ENCODE results near the gene DCAF5.
"Not testable (repeated sequence)": the region's sequence is repeated elsewhere in the genome, so short reads cannot be mapped to it uniquely, and the experiment has no call there.

The DCAF5 gene

DNA sequence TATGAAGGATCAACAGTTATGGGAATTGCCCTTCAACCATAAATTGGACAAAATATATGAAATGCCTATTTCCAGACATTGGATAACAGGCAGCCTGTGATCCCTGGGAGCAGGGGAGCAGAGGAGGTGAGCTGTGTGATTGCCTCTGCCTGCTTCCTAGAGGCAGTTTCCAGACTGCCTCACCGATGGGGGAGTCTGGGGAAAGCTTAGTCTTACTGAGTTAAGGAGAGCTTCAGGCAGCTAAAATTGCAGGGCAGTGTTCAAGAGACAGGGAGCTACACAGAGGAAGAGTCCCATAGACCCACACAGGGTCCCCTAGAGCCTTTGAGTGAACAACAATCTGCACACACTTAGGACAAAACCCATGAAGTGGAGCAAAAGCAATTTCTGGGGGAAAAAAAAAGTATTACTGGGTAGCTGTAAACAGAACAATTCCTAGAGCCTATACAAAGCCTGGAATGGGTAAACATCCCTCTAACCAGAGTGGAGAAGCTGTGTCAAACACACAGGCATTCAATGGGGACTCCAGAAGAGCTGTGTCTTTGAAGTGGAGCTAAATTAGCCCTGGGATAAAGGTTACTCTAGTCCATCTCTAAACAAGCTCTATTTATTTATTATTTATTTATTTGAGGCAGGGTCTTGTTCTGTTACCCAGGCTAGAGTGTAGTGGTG, 125.5 kb downstream of the DCAF5 start:
- Histone ChIP-seq H3K27me3 (ENCODE audit: control insufficient read depth, insufficient read depth, low read length) (no peaks in the 10 kb centered on the region), H3K4me1 (ENCODE audit: control insufficient read depth, insufficient read depth, low read length) (no peaks in the 10 kb centered on the region), H3K27ac (ENCODE audit: low read length) (no peak overlapping the region), H3K36me3 (ENCODE audit: control insufficient read depth, insufficient read depth, low read length) (no peaks in the 10 kb centered on the region), H3K4me3 (ENCODE audit: low read length) (no peak overlapping the region), H3K9me3 (ENCODE audit: control insufficient read depth, insufficient read depth, low read length) (no peaks in the 10 kb centered on the region)
- no CpG with 5 or more reads among the region's 1 CpG for WGBS (ENCODE audit: insufficient coverage, insufficient read length)
- DNase-seq (ENCODE audit: low read depth, low spot score): no peak

DNA sequence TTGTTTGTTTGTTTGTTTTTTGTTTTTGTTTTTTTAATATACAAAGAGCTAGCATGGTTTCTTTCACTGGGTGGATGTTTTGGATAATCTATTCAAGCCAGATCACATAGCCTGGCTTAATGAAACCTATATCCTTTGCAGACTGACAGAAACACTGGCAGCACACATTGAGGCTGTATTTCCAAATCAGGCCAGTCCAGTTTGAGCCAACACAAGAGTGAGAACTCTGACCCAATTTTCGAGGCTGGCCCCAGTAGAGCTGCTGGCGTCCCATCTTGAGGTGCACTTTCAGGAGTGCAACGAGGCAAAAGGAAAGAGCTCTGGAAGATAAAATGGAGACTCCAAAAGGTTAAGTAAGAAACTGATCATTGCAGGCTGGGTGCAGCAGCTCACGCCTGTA, 129.9 kb downstream of the DCAF5 start:
- WGBS (ENCODE audit: insufficient coverage, insufficient read length): no CpG with 5 or more reads among the region's 4 CpGs
- H3K9me3 ChIP-seq (ENCODE audit: control insufficient read depth, insufficient read depth, low read length): no peaks in the 10 kb centered on the region
- no peaks in the 10 kb centered on the region for H3K36me3 ChIP-seq (ENCODE audit: control insufficient read depth, insufficient read depth, low read length)
- H3K27me3 ChIP-seq (ENCODE audit: control insufficient read depth, insufficient read depth, low read length): no peaks in the 10 kb centered on the region
- H3K27ac ChIP-seq (ENCODE audit: low read length): no peak overlapping the region
- H3K4me1 ChIP-seq (ENCODE audit: control insufficient read depth, insufficient read depth, low read length): no peaks in the 10 kb centered on the region
- no peak overlapping the region for H3K4me3 ChIP-seq (ENCODE audit: low read length)
- no peak for DNase-seq (ENCODE audit: low read depth, low spot score)

DNA sequence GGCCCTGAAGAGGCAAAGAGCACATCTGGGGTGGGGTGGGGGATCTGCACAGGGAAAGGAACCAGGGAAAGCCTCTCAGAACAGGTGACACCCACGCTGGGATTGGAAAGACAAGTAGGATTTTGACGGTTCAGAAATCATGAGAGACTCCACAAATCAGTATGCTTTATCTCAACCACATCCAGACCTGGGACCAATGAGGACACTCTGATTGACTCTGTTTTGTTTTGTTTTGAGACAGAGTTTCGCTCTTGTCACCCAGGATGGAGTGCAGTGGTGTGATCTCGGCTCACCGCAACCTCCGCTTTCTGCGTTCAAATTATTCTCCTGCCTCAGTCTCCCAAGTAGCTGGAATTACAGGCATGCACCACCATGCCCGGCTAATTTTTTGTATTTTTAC, 130.8 kb downstream of the DCAF5 start:
- not testable (repeated sequence) for H3K4me3 ChIP-seq (ENCODE audit: low read length); H3K27me3 ChIP-seq (ENCODE audit: control insufficient read depth, insufficient read depth, low read length); H3K27ac ChIP-seq (ENCODE audit: low read length); H3K36me3 ChIP-seq (ENCODE audit: control insufficient read depth, insufficient read depth, low read length); DNase-seq (ENCODE audit: low read depth, low spot score); H3K9me3 ChIP-seq (ENCODE audit: control insufficient read depth, insufficient read depth, low read length); H3K4me1 ChIP-seq (ENCODE audit: control insufficient read depth, insufficient read depth, low read length)
- WGBS (ENCODE audit: insufficient coverage, insufficient read length): no CpG with 5 or more reads among the region's 8 CpGs

DNA sequence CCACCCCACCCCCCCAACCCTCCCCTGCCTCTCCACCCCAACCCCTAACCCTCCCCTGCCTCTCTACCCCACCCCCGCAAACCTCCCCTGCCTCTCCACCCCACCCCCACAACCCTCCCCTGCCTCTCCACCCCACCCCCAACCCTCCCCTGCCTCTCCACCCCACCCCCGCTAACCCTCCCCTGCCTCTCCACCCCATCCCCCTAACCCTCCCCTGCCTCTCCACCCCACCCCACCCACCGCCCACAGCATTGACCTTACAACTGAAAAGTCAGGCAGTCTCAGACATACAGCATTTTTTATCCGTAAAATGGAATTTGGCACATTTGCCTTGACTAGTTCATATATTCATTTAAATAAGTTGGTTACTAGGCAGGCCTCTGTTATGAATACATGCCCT, 135.2 kb downstream of the DCAF5 start:
- no CpG with 5 or more reads among the region's 4 CpGs for WGBS (ENCODE audit: insufficient coverage, insufficient read length)
- Histone ChIP-seq H3K27me3 (ENCODE audit: control insufficient read depth, insufficient read depth, low read length) (no peaks in the 10 kb centered on the region), H3K9me3 (ENCODE audit: control insufficient read depth, insufficient read depth, low read length) (no peaks in the 10 kb centered on the region), H3K27ac (ENCODE audit: low read length) (no peak overlapping the region), H3K36me3 (ENCODE audit: control insufficient read depth, insufficient read depth, low read length) (no peaks in the 10 kb centered on the region), H3K4me3 (ENCODE audit: low read length) (no peak overlapping the region), H3K4me1 (ENCODE audit: control insufficient read depth, insufficient read depth, low read length) (peaks cover 7% of the 10 kb centered on the region)
- no peak for DNase-seq (ENCODE audit: low read depth, low spot score)

DNA sequence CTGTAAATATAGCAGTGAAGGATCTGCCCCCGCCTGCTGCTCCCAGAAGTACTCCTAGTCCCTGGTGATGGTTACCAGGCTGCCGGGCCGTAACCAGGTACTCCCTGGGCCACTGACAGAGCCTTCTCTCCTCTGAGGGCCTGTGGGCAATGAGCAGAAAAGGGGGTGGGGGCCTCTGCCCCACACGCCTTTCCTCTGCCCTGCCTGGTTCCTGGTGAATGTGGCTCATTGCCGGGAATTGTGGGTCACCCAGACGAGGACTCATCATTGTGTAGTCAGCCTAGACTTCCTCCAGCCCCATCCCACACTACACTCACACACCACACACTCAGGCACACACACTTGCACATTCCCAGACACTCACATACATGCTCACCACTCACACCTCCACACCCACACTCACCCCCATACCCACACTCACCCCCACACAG, 138.1 kb downstream of the DCAF5 start:
- no peak overlapping the region for H3K4me3 ChIP-seq (ENCODE audit: low read length)
- WGBS (ENCODE audit: insufficient coverage, insufficient read length): no CpG with 5 or more reads among the region's 6 CpGs
- H3K27me3 ChIP-seq (ENCODE audit: control insufficient read depth, insufficient read depth, low read length): no peaks in the 10 kb centered on the region
- DNase-seq (ENCODE audit: low read depth, low spot score): no peak
- H3K9me3 ChIP-seq (ENCODE audit: control insufficient read depth, insufficient read depth, low read length): no peaks in the 10 kb centered on the region
- no peaks in the 10 kb centered on the region for H3K36me3 ChIP-seq (ENCODE audit: control insufficient read depth, insufficient read depth, low read length)
- H3K27ac ChIP-seq (ENCODE audit: low read length): no peak overlapping the region
- peaks cover 7% of the 10 kb centered on the region for H3K4me1 ChIP-seq (ENCODE audit: control insufficient read depth, insufficient read depth, low read length)

DNA sequence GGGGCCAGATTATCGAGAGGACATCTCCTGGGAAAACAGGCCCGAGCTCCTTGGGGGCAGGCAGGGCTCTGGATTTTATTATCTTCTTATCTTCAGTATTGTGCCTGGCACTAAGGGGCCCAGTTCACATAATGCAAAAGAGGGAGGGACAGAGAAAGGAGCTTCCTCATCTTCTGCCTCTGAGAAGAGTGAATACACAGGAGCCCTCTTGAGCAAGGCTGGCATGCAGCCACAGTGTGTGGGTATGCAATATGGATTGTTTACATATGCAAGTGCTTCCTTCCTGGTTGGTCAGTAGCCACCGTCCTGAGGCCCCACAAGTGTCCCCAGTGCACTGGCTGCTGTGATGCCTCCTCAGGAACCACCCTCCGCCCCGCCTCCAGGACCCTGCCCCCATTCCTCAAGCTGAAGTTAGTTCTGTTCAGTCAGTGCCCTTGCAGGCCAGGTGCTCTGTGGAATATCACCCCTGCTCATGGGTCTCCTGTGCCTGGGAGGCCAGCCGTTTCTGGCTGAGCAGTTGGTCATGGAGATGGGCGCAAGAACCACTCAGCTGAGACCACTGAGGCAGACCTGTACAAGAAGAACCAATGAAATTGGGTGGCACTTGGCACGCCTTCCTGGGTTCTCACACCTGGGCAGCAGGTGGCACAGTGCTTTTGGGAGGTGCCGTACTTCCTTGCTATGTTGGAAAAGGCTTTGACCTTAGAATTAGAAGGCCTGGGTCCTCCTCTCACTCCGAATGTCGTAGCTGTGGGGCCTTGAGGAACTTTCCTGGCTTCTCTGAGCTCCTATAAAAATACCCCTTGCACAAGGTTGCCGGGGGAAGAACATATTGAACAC, 138.8 kb downstream of the DCAF5 start:
- H3K27me3 ChIP-seq (ENCODE audit: control insufficient read depth, insufficient read depth, low read length): no peaks in the 10 kb centered on the region
- no peak for DNase-seq (ENCODE audit: low read depth, low spot score)
- no peak overlapping the region for H3K27ac ChIP-seq (ENCODE audit: low read length)
- H3K36me3 ChIP-seq (ENCODE audit: control insufficient read depth, insufficient read depth, low read length): no peaks in the 10 kb centered on the region
- peaks cover 7% of the 10 kb centered on the region for H3K4me1 ChIP-seq (ENCODE audit: control insufficient read depth, insufficient read depth, low read length)
- H3K9me3 ChIP-seq (ENCODE audit: control insufficient read depth, insufficient read depth, low read length): no peaks in the 10 kb centered on the region
- no peak overlapping the region for H3K4me3 ChIP-seq (ENCODE audit: low read length)
- no CpG with 5 or more reads among the region's 12 CpGs for WGBS (ENCODE audit: insufficient coverage, insufficient read length)

DNA sequence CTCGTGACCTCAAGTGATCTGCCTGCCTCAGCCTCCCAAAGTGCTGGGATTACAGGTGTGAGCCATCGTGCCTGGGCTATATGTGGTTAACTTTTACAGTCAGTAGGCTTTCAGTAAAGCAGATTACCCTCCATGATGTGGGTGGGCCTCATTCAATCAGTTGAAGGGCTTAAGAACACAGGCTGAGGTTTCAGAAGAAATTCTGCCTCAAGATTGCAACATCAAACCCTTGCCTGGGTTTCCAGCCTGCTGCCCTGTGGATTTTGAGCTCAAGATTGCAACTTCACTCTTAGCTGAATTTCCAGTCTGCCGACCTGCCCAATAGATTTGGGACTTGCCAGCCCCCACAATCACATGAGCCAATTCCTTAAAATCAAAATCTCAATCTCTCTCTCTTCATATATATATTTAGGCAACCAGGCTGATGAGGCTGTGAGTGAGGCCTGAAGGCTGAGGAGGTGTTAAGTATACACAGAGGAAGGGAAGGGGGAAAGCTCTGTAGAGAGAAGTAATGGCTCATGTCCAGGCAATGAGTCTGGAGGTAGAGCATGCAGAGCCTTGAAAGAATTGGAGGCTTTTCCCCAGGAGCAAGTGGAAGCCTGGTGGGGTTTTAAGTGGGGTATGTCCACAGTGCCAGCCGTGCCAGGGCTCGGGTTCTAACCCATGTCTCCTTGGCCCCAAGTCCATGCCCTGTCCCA, 140.5 kb downstream of the DCAF5 start:
- WGBS (ENCODE audit: insufficient coverage, insufficient read length): no CpG with 5 or more reads among the region's 5 CpGs
- Histone ChIP-seq H3K27me3 (ENCODE audit: control insufficient read depth, insufficient read depth, low read length) (no peaks in the 10 kb centered on the region), H3K4me3 (ENCODE audit: low read length) (no peak overlapping the region), H3K9me3 (ENCODE audit: control insufficient read depth, insufficient read depth, low read length) (no peaks in the 10 kb centered on the region), H3K27ac (ENCODE audit: low read length) (no peak overlapping the region), H3K4me1 (ENCODE audit: control insufficient read depth, insufficient read depth, low read length) (peaks cover 7% of the 10 kb centered on the region), H3K36me3 (ENCODE audit: control insufficient read depth, insufficient read depth, low read length) (no peaks in the 10 kb centered on the region)
- no peak for DNase-seq (ENCODE audit: low read depth, low spot score)

DNA sequence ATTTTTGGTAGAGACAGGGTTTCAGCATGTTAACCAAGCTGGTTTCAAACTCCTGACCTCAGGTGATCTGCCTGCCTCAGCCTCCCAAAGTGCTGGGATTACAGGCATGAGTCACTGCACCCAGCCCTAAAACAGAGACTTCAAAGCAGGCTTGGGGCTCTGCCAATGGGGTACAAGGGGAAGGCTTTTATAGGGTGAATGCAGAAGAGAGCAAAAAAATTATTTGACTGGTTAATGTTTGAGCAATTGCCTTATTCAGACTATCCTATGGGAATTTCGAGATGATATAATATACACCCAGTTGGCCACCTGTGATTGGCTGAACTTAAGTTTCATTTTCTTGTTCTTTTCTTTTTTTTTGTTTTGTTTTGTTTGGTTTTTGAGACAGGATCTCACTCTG, 142.3 kb downstream of the DCAF5 start:
- no peaks in the 10 kb centered on the region for H3K27me3 ChIP-seq (ENCODE audit: control insufficient read depth, insufficient read depth, low read length)
- WGBS (ENCODE audit: insufficient coverage, insufficient read length): no CpG with 5 or more reads among the region's 1 CpG
- DNase-seq (ENCODE audit: low read depth, low spot score): no peak
- no peaks in the 10 kb centered on the region for H3K9me3 ChIP-seq (ENCODE audit: control insufficient read depth, insufficient read depth, low read length)
- no peak overlapping the region for H3K27ac ChIP-seq (ENCODE audit: low read length)
- H3K4me3 ChIP-seq (ENCODE audit: low read length): no peak overlapping the region
- peaks cover 9% of the 10 kb centered on the region for H3K4me1 ChIP-seq (ENCODE audit: control insufficient read depth, insufficient read depth, low read length)
- no peaks in the 10 kb centered on the region for H3K36me3 ChIP-seq (ENCODE audit: control insufficient read depth, insufficient read depth, low read length)

DNA sequence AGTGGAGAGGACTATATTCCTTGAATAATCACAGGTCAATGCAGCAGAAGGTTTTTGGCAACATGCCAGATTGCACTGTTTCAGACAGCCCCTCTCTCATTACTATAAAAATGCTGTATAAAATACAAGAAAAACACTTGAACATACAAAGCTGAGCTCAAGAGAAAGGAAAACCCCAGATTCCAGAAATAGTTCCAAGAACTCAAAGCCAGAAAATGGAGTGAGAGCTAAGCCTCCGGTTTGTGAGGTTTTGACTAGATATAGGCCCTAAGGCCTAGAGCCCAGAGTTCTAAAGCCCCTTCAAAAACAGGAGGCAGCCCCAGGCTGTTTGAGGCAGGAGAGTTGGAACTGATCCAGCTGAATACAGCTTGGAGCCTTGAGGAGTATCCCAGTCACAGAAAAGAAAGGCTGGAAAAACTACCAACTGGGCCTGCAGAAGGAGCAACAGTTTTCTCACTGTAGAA, 144.5 kb downstream of the DCAF5 start:
- WGBS (ENCODE audit: insufficient coverage, insufficient read length): no CpG with 5 or more reads among the region's 1 CpG
- no peaks in the 10 kb centered on the region for H3K36me3 ChIP-seq (ENCODE audit: control insufficient read depth, insufficient read depth, low read length)
- H3K4me3 ChIP-seq (ENCODE audit: low read length): no peak overlapping the region
- no peak overlapping the region for H3K27ac ChIP-seq (ENCODE audit: low read length)
- H3K4me1 ChIP-seq (ENCODE audit: control insufficient read depth, insufficient read depth, low read length): peaks cover 3% of the 10 kb centered on the region
- no peaks in the 10 kb centered on the region for H3K9me3 ChIP-seq (ENCODE audit: control insufficient read depth, insufficient read depth, low read length)
- DNase-seq (ENCODE audit: low read depth, low spot score): no peak
- H3K27me3 ChIP-seq (ENCODE audit: control insufficient read depth, insufficient read depth, low read length): no peaks in the 10 kb centered on the region

DNA sequence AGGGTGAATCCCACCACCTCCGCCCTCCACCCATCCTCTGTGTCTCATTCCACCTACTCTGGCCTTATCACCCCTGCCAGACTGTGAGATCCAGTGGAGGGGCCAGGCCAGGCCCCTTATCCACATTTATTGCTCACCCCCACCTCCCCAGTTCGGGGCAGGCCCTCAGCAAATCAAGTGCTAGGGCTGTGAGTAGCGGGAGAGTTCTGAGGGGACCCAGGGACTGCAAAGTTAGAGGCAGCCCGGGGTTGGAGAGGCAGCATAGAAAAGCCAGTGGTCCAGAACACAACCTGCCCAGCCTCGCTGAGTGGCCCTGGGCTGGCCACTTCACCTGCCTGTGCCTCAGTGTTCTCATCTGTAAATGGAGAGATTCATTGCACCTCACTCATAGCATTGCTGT, 146.6 kb downstream of the DCAF5 start:
- peaks cover 3% of the 10 kb centered on the region for H3K4me1 ChIP-seq (ENCODE audit: control insufficient read depth, insufficient read depth, low read length)
- no CpG with 5 or more reads among the region's 5 CpGs for WGBS (ENCODE audit: insufficient coverage, insufficient read length)
- H3K27me3 ChIP-seq (ENCODE audit: control insufficient read depth, insufficient read depth, low read length): no peaks in the 10 kb centered on the region
- H3K27ac ChIP-seq (ENCODE audit: low read length): no peak overlapping the region
- no peak for DNase-seq (ENCODE audit: low read depth, low spot score)
- no peak overlapping the region for H3K4me3 ChIP-seq (ENCODE audit: low read length)
- no peaks in the 10 kb centered on the region for H3K36me3 ChIP-seq (ENCODE audit: control insufficient read depth, insufficient read depth, low read length)
- no peaks in the 10 kb centered on the region for H3K9me3 ChIP-seq (ENCODE audit: control insufficient read depth, insufficient read depth, low read length)
